Suppressor macrophage (primary cell): Measurements from ENCODE around the gene OR2F2.

Source experiments
- DNase-seq, 4 experiments: peaks; one replicate each; pipeline ENCODE4 v3.0.0-alpha.2; 2020 to 2022

OR2F2 gene

GRCh38 chr7:143979998-143980397 lies 45.0 kb downstream of the OR2F2 start:
- DNase-seq = no peak

DNA sequence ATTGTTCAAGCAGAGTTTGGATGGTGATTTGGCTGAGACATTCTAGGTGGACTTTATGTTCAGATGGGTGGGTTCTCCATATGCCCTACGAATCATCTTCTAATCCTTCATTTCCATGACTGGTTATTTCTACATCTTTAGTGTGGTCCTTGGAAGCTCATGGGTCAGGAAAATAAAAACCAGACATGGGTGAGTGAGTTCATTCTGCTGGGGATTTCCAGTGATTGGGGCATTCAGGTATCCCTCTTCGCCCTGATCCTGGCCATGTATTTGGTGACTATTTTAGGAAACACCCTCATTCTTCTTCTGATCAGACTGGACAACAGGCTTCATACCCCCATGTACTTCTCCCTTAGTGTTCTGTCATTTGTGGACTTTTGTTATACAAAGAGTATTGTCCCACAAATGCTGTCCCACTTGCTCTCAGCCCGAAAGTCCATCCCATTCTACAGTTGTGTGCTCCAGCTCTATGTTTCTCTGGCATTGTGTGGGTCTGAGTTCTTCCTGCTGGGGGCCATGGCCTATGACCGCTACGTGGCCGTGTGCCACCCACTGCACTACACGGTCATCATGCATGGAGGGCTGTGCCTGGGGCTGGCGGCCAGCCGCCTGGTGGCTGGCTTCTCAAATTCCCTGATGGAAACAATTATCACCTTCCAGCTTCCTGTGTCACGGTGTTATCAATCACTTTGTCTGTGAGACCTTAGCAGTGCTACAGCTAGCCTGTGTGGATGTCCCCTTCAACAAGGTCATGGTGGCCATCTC lies 45.9 kb downstream of the OR2F2 start:
- DNase-seq = no peak

DNA sequence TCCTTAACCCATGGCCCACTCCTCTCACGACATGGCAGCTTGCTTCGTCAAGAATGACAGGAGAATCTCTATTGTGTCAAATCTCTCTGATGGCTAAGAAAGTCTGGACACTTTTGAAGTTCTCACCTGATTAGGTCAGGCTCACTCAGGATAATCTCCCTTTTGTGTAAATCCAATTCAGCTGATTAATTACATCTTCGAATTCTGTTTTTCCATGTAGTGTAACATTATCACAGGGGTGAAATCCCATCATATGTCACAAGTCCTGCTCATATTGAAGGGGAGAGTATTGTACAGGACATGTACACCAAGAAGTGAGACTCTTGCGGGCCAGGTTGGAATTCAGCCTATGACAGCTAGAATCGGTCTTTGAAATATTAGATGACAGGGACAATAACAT lies 48.9 kb downstream of the OR2F2 start:
- no peak for DNase-seq
